DMS 273 (cell line): ENCODE data around the gene PPP4R1.
"Not testable (repeated sequence)": the region's sequence is repeated elsewhere in the genome, so short reads cannot be mapped to it uniquely, and the experiment has no call there.

Experiments
- DNase-seq: peaks from one replicate; lab custom pipeline; 2025; ENCODE audit not compliant: unreplicated experiment; lab: John Stamatoyannopoulos, UW

PPP4R1 gene, protein sequence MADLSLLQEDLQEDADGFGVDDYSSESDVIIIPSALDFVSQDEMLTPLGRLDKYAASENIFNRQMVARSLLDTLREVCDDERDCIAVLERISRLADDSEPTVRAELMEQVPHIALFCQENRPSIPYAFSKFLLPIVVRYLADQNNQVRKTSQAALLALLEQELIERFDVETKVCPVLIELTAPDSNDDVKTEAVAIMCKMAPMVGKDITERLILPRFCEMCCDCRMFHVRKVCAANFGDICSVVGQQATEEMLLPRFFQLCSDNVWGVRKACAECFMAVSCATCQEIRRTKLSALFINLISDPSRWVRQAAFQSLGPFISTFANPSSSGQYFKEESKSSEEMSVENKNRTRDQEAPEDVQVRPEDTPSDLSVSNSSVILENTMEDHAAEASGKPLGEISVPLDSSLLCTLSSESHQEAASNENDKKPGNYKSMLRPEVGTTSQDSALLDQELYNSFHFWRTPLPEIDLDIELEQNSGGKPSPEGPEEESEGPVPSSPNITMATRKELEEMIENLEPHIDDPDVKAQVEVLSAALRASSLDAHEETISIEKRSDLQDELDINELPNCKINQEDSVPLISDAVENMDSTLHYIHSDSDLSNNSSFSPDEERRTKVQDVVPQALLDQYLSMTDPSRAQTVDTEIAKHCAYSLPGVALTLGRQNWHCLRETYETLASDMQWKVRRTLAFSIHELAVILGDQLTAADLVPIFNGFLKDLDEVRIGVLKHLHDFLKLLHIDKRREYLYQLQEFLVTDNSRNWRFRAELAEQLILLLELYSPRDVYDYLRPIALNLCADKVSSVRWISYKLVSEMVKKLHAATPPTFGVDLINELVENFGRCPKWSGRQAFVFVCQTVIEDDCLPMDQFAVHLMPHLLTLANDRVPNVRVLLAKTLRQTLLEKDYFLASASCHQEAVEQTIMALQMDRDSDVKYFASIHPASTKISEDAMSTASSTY

DNA sequence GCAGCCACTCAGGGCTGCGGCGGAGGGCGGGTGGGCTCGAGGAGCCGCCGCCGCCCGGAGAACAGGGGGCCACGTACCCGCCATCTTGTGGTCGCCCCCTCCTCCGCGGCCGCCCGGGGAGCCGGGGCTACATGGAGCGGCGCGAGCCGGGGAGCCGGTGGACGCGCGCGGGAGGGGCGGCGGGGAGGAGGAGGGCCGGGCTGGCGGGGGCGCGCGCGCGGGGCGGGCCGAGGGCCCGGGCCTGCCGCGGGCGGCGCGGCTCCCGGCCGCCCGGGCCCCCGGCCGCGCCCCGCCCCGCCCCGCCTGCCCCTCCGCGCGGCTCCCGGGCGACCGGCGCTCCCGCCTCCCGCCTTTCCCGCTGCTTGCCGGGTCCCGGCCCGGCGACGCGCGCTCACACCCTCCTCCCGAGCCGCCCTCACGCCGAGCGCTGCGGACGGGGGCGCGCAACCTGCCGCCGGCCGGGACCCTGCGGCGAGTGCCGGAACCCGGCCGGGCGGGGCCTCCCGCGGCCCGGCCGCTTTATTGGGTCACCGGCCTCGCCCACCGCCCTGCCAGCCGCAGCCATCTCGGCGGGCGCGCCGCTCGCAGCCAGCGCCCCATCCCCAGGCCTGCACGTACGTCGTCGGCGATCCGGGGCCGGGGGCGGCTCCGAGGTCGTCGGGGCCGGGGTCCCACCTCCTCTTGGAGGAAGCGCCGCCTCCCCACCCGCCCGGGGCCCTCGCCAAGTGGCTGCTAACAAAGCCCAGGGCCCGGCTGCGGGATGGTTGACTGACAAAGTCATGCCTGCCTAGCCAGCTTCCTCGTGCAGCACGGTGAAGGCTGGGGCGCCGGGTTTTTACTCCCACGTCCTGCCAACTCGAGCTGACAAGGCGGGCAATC is at the start of gene PPP4R1:
PPP4R1 (minus strand) TSS at position 159 of the 879 bp plus-strand sequence; CDS start at position 84, 75 bp downstream.
- DNase-seq = peak; percentile 90

DNA sequence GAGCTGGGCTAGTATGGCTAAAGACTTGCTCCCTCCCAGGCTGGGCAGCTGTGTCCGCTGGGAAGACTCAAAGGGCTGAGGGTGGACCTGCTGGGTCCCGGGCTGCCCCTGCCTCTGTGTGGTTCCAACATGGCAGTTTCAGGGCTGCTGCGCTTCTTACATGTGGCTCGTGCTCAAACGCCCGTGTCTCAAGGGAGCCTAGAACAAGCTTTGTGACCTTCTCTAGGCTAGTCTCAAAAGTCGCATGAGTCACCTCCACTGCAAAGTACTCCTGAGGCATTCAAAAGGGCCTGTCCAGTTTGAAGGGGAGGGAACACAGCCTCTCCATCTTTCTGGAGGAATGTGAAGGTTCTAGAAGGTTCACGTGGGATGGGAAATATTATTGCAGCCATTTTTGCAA is 49.0 kb upstream of the PPP4R1 start:
- DNase-seq = no peak

DNA sequence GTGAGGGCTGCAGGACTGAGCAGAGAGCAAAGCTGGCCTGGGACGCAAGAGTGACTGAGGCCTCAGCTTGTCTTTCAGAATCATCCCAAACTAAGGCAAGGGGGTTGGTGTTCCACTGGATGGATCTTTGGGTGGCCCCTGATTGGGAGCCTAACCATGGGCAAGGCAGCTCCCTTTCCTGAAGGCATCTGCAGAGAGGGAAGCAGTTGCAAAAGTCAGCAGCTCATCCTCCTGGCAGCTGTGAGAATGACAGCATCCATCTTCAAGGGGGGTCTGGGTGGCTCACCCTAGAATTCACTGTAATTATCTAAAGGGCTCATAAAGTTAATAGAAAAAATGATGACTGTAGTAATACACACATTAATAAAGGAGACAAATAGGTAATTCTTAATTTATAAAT is 47.2 kb upstream of the PPP4R1 start:
- peak; percentile 23 for DNase-seq

DNA sequence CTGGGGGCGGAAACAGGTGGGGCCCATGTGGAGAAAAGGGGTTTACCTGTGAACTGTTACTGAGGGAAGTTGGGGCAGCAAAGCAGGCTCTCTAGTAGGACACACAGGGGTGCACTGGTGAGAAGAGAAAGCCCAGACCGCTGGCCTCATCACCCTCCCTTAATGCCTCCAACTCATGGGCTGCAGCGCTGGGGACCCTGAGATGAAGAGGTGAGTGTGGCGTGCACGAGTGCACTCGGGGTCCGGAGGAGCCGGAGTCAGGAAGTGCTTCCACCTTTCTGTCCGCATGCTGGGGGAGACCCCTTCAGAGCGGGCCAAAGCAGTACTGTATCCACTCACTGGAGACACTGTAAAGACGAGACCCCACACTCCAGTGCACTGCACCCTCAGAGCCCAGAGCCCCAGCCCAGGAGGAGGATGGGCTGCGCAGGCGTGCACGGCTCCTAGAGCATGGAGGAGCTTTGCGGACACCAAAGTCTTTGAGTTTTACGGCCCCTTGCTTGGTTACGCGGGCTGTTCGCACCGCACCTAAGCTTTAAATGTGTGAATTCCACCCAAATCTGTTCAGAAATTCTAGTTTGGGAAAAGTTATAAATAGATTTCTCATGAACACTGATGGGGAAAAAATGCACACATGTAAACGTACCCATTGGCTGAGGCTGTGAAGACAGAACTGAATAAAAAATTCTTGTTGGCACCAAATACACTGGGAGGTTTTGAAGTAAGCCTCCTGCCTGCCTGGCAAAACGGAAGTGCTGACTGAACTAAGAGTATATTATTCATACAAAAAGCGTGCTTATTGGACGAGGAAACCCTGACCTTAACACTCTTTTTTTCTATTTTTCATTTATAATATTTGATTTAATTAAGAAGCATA is 45.4 kb upstream of the PPP4R1 start:
- no peak for DNase-seq

DNA sequence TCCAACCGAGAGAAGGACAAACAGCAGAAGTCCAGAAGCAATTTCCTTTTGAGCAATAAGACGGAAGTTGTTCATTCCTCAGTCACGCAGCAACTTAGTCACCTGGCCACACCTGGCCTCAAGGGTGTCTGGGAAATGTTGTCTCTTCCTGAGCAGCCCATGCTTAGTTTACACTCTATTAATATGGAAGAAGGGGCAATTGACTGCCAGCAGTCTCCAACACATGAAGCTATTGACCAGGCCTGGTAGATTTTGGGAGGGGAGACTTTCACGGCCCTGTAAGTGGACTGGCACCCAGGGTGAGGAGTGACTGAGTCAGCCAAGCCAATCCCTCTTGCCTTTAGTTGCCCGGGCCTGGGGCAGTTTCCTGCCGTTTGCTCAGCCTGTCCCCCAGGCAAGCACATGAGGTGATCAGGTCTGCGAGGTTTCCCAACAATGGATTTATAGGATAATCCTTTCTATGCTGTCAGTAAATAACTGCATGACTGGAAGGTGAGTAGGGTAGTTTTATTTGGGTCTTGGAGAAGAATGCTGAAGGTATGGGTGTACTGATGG is 43.8 kb upstream of the PPP4R1 start:
- no peak for DNase-seq

DNA sequence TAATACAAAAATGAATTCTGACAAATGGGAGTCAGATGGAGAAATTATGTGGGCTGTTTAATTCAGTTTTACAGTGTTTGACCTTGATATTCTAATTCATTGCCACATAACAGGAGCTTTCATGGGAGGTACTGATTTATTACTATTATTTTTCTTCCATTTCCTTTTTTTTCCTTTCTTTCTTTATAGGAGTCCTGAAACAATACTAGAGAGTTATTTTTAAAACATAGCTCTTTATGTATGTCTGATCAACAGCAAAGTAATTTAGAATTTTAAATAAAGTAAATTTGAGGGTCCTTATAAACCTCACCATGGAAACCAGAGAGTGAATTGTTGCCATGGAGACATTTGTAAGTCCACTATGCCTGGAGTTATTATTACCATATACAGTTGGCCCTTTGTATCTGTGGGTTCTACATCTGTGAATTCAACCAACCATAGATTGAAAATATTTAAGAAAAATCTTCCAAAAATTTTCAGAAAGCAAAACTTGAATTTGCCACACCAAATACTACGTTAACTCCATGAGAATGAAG is 40.9 kb upstream of the PPP4R1 start:
- DNase-seq = no peak

DNA sequence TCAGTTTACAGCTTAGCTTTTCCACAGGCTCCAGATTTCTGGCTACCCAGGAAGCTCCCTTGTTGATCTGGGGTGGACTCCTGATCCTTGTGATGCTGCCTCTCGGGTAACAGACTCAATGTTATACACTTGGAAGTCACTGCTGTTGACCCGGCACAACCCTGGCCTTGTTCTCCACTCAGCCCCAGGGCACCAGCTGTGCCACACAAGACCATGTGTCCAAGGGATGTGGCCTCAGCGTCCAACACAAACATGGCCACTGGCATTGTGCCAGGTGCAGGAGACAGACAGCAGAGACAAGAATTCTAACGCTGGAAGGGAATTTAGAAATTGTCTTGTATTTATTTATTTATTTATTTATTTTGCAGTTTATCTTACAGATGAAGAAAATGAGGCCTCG is 39.0 kb upstream of the PPP4R1 start:
- DNase-seq = peak; percentile 50

DNA sequence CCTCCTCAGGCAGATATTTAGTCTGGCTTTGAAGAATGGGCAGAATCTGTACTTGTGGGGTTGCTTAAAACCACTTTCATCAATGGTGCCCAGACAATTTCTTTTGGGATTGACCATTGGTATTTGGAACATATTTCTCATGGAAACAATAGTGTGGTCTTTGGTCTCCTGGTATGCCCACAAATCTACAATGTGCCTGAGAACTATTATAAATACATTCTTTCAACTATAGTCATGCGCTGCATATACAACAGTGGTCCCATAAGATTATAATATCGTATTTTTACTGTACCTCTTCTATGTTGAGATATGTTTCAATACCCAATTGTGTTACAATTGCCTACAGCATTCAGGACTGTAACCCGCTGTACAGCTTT is 34.8 kb upstream of the PPP4R1 start:
- no peak for DNase-seq

DNA sequence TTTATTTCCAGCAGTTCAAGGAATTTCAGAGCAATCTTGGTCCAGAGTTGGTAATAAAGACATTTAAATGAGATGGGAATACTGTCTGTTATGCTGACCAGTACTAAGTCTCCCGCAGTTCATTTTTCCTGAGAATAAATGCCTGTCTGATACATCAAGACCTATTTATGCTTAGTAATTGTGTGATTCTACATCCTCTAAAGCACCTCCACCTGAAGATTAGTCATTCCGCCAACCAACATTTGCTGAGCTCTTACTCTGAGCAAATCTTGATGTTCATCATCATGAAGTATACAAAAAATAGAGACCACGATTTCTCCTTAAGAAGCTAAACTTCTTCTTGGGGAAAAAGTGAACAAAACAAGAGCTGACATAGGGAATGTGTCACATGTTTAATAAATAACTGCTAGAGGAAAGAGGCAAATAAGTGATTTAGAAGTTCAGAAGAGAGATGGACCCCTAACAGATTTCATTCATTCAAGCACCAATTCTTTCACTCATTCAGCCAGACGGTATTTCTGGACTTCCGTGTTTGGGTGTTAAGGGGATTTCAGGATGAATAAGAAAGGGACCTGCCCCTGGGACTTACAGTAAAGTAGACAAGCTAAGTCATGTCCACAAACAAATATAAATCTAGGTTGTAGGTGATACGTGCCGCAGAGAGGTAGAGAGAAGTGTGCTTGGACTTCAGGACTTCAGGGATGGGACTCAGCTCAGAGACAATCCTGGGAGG is 34.2 kb upstream of the PPP4R1 start:
- DNase-seq = no peak

DNA sequence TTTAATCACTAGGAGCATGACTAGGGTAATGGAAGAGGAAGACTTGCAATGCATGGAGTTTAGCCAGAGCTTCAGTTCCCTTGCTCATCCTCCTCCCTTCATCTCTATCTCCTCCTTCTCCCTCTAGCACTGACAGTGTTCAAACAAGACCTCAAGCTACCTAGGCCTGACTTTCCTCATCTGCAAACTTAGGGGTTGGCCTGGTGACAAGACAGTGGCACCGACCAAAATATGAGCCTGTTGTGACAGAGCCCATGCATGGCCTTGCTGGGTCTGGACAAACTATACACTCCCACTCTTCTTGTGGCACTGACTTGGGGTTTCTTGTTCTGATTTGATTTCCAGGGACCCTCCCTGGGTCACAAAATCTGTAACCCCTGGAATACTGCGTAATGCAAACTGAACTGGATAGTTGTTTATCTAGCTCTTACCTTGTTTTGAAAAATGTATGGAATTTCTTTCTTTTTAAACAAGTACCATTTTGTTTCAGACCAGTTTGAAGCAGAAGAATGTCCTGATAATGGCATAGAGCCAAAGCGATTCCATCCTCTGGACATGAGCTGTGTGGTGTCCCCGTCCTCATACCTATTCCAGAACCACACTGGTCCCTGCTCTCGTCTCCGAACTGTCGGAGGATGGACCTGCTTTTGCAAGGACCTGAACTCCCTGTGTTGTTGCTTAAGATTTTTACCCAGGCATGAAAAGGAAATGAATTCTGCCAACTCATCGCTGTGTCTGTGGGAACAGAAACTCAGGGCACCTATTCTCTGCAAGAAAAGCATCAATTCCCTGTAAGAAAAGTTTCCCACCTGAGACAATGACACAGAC is 33.4 kb upstream of the PPP4R1 start:
- no peak for DNase-seq

DNA sequence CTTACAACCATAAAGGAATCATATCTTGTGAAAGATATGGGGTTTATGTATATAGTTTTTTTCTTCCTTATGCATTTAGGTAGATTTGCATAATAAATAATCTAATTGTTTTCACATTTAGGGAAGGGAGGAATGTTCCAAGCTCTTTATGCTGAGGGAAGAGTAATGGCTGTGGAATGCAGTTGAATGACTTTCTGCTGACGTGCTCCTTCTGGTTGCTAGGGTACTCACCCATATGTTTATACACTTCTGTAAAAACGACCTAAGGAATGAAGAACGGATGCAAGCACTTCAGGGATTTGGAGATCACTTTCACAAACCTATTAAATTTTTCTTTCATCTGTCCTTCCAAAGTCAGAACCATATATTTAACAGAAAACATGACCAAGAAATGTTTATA is 29.2 kb upstream of the PPP4R1 start:
- peak; percentile 56 for DNase-seq

DNA sequence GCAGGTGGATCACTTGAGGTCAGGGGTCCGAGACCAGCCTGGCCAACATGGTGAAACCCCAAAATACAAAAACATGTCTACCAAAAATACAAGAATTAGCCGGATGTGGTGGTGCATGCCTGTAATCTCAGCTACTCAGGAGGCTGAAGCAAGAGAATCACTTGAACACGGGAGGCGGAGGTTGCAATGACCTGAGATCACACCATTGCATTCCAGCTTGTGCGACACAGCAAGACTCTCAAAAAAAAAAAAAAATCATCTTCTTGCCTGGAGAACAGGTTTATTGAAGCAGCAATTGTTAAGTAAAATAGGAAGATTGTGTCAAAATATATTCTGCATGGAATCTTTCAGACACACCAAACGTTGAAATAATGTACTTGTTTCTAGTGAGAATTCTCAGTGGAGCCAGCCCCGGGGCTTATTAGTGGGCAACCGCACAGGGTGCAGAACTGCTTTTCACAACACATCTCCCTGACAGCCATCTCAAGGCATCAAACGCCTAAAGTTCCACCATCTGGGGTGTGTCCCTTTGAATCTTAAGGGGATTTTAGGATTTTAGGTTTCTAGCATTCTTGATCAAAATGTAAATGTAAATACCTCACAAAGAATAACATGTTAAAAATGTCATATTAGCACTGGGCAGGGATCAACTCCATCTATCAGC is 28.6 kb upstream of the PPP4R1 start:
- DNase-seq = no peak

DNA sequence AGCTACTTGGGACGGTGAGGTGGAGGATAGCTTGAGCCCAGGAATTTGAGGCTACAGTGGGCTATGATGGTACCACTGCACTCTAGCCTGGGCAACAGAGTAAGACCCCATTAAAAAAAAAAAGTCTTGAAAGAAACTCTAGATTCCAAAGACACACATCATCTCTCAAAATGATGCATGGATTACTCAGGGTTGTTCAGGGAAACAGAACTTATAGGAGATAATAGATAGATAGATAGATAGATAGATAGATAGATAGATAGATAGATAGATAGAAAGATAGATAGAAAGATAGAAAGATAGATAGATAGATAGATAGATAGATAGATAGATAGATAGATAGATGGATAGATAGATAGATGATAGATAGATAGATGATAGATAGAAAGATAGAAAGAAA is 26.7 kb upstream of the PPP4R1 start:
- not testable (repeated sequence) for DNase-seq

DNA sequence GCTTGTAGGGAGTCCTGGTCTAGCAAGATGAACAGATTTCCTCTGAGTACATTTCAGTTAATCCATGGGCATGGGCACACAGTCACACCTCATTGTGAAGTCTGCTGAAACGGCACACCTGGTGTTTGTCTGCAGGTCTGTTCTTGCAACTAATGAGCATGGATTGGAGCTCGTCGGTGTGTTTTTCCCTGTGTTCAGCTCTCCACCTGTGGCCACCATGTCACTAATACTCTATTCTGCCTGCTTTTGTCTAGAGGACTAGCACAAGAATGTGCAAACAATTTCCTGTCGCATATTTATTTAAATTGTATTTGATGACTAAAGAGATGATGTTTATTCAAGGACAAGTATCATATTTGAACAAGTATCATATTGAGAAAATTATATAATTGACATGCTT is 24.5 kb upstream of the PPP4R1 start:
- DNase-seq = no peak

DNA sequence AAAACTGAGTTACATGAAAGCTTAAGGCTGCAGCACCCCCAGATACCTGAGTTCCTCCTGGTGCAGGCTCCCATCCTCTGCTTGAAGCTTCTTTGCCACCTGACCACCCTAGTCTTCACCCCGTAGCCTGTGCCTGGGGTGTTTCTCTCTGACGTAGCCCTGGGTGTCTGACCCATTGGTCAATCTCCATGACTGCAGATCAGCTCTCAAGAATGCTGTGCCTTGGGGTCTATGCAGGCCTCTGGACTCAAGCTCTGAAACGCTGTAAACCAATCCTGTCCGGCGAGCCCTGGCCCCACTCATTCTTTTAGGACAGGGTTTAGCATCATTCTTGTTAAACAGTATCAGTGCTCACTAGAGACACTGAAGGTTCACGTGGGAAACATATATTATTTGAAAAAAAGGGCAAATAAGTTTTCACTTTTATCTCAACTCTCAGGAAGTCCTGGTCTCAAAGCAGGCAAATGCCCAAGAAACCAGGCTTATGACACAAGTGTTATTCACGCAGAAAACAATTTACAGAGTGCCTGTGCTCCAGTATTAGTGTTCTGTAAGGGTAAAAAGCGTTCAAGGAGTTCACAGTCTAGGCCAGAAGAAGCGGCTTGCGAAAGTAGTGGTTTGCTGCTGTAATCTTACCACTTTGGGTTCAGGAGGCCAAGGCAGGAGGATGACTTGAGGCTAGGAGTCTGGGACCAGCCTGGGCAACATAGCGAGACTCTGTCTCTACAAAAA is 22.8 kb upstream of the PPP4R1 start:
- no peak for DNase-seq

DNA sequence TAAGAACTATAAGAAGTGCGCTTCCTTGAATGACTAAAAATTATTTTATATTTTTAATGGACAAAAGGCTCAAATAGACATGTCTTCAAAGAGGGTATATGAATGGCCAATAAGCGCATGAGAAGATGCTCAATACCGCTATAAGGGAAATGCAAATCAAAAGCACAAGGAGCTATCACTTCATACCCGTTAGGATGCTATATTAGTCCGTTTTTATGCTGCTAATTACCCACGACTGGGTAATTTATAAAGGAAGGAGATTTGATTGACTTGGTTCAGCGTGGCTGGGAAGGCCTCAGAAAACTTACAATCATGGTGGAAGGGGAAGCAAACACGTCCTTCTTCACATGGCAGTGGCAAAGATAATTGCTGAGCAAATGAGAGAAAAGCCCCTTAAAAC is 20.5 kb upstream of the PPP4R1 start:
- no peak for DNase-seq
